NCI-H1436 (cell line): Measurements from ENCODE around the gene ASCL1.

Source experiments
- DNase-seq: peaks from one replicate; lab custom pipeline; 2025; lab: John Stamatoyannopoulos, UW

ASCL1 gene

GRCh38 chr12:102951841-102952240 is 5.6 kb upstream of the ASCL1 start:
- DNase-seq = no peak

- no peak for DNase-seq
Observed at GRCh38 chr12:102953221-102953620, 4.3 kb upstream of the ASCL1 start.

- no peak for DNase-seq
Observed at GRCh38 chr12:102954134-102954533, 3.3 kb upstream of the ASCL1 start.

GRCh38 chr12:102955926-102956737 is 1.3 kb upstream of the ASCL1 start:
- no peak for DNase-seq

GRCh38 chr12:102956738-102957327 is 641 bp upstream of the ASCL1 start:
- DNase-seq = no peak

GRCh38 chr12:102958073-102958829 is 777 bp downstream of the ASCL1 start:
- DNase-seq = no peak

DNA sequence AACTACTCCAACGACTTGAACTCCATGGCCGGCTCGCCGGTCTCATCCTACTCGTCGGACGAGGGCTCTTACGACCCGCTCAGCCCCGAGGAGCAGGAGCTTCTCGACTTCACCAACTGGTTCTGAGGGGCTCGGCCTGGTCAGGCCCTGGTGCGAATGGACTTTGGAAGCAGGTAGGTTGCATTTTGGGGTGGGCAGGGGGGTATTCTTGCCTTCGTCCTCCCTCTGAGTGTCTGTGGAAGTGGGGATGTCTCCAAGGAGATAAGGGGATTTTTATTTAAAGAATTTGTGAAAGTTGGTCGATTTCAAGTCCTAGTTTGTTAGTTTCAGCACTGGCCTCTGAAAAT is 1.3 kb downstream of the ASCL1 start:
- DNase-seq = no peak

DNA sequence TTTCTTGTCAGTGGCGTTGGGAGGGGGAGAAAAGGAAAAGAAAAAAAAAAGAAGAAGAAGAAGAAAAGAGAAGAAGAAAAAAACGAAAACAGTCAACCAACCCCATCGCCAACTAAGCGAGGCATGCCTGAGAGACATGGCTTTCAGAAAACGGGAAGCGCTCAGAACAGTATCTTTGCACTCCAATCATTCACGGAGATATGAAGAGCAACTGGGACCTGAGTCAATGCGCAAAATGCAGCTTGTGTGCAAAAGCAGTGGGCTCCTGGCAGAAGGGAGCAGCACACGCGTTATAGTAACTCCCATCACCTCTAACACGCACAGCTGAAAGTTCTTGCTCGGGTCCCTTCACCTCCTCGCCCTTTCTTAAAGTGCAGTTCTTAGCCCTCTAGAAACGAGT is 1.9 kb downstream of the ASCL1 start:
- no peak for DNase-seq

DNA sequence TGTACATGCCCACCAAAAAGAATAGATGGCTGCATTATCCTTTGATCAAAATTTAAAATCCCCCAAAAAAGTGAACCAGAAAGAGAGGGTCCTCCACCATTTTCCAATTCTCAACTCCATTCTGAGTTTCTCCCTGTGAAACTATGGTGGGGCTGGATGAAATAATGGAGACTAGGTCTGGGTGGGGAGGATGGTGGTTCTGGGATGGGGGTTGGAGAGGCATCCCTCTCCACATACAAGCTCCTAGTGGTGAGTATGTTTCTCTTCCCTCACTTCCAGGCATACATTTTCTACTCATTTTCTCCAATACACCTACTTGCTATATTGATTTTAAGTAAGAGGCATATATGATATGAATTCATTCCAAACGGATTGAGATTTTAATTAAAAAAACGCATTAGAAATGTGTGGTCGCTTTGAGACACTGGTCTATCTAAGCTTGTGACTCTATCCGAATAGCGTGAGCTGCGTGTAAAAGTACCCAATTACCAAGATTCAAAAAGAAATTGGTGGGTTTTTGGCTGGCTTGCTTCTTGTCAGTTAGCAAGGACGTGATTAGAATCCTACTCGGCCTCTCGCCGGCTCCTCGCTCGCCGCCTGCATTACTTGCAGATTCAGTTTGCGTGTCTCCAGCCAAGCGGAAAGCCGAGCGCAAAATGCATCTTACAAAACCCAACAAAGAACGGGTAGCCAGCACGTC is 3.4 kb downstream of the ASCL1 start:
- DNase-seq = peak; percentile 73

DNA sequence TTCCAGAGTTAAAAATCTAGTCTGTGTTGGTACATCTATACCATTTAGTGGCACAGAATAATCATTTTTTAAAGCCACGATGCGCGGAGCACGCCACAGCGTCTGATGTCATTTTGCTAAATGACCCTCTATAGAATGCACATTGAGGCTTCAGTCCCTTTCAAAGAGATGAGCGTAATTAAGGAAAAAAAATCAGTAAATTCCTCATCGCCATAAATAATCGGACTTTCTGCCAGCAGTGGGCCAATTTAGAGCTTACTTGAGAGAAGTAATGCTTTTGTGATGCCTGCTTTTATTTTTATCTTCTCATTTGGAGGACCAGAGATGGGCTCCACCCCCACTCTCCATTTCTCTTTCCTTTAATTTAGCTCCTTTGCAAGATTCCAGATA is 4.0 kb downstream of the ASCL1 start:
- peak; percentile 73 for DNase-seq

- DNase-seq = no peak
Observed at GRCh38 chr12:102962532-102962931, 5.1 kb downstream of the ASCL1 start.

DNA sequence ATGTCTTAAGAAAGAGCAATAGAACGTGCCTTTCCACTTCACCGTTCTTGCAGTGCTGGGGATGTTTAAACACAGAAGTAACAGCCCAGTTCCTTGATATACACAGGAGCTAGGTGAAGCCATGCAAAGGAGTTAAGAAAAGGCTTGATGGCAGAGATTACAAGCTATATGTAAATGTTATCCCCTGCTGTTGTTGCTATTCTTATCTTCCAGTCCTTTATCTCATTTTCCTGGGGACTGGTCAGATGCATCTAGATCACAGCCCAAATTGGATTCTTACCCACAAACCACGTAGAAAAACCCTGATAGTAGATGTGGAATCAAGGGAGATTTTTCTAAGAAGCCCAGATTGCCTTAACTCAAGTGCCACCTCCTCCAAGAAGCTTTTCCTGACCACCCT is 5.5 kb downstream of the ASCL1 start:
- no peak for DNase-seq

DNA sequence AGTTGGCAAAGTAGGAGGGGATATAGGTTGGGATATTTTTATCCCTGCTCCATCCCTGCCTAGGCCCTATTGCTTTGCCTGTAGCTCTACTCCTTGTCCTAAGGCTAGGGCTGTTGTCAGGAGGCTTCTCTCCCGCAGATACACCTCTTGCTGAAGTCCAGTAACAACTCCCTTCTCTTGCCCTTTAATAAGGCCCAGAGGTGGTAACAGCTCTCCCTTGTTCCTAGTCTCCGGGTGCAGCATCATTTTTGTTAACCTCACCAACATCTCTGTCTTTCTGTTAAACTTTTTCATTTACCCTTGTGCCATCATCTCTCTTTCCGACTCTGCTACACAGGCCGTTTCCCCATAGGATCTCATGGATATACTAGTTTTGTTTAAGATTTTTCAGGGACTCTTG is 6.3 kb downstream of the ASCL1 start:
- DNase-seq = no peak

DNA sequence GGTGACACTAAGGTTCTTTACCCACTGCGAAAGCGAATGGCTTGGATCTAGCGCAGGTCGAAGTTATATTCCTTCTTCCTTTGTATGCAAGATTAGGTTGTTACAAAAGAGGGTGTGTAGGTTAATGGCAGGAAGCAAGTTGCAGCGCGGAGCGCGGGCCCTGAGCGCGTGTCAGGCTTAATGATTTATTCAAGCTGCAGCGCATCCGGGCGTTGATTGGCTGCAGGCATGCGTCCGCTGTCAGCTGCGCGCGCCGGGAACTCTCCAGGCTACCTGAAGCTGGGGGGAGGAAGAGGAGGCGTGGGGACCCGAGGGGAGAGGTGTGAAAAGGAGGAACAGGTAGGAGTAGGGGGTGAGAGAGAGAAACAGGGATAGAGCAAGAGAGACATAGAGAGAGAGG is 7.4 kb downstream of the ASCL1 start:
- DNase-seq = peak; percentile 88

DNA sequence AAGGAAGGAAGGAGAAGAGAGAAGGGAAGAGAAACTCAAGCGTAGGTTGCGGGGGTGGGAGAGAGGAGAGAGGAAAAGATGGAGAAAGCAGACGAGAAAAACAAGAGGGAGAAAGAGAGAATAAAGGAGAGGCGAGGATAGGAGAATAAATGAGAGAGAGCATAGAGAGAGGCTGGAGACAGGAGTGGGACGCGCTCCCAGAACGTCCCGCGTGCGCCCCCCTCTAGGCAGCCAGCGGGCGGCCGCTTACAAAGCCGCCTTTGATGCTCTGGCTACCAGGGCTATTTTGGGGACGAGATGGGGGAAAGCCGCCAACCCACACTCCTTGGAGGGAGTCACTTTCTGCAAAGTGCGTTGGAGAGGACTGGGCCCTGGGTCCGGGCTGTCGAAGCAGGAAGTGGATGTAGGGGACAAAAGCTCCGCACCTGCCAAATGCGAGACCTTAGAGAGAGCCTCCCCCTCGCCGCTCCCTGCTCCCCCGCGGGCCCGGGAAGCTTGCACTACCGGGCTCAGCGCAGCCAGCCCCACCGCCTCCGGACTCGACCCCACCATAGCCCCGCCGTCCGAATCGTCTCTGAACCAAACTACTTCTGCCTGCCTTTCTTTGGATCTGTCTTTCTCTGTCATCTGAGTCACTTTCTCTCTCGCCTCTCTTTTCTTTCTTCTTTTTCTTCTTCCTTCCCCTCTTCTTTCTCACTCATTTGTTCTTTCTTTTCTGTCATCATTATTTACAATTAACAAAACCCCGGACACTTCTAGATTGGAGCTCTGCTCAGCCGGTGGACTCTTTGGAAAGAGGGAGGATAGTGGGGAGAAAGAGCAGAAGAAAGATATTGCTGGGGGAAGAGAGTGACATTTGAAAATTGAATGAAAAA is 8.0 kb downstream of the ASCL1 start:
- DNase-seq = peak; percentile 43

DNA sequence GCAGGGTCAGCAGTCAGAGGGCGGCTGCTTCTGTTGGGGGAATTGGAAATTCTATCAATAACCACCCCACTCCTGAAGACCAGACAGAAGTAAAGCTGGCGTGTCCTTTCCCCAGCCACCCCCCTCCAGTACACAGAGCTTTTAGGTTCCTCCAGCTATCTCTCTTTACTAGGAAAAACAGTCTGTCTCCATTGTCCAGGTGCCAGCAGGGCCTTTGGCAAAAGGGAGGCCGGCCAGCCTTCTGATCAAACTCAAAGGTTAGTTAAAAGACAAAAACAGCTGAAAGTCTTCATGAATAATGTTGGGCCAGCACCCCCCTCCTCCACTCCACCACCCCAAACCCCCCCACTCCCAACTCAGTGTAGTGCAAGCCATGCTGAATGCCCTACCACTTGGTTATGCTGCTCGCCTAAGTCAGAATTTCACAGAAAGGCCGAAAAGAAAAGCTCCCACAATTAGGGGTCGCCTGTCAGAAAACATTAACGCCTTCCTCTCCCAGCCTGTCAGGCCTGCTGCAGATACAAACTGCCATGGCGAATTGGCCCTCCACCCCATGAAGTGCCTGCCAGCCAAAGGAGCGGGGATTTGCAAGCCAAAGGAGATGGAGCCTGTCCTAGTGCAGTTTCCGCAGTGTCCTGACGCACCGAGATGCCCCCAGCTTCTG is 8.9 kb downstream of the ASCL1 start:
- no peak for DNase-seq

- no peak for DNase-seq
Observed at GRCh38 chr12:102970780-102971179, 13.3 kb downstream of the ASCL1 start.

- no peak for DNase-seq
Observed at GRCh38 chr12:102971227-102971626, 13.8 kb downstream of the ASCL1 start.

- no peak for DNase-seq
Observed at GRCh38 chr12:102973583-102973982, 16.1 kb downstream of the ASCL1 start.

- no peak for DNase-seq
Observed at GRCh38 chr12:102976609-102977280, 19.3 kb downstream of the ASCL1 start.
